GM12878 (cell line): ENCODE results near the gene AKAP13.

Source experiments
- CREB1 ChIP-seq: IDR thresholded peaks from 2 replicates; pipeline ENCODE4 v1.6.1; 2012; ENCODE audit warnings: low read depth, mild to moderate bottlenecking, inconsistent platforms
- CTCF ChIP-seq, 3 experiments: IDR thresholded peaks in 2 of 3; conservative IDR thresholded peaks in 1 of 3; 2 replicates each; pipeline ENCODE4 v1.5.1; 2011; ENCODE audit warnings: low read depth in 3 of 3, low read length in 3 of 3, mild to moderate bottlenecking in 3 of 3, control low read depth in 2 of 3, moderate library complexity in 2 of 3, inconsistent platforms in 1 of 3, mixed read lengths in 1 of 3; ENCODE audit not compliant: control insufficient read depth in 2 of 3, insufficient read depth in 1 of 3; ENCODE audit errors: extremely low read depth in 1 of 3
- POLR2A ChIP-seq: IDR thresholded peaks from 2 replicates; pipeline ENCODE4 v1.6.1; 2011; ENCODE audit warnings: low read depth, mild to moderate bottlenecking, low read length
- SUZ12 ChIP-seq: fragments of 200-600 bp; sonication (generic); IDR thresholded peaks from one replicate; pipeline ENCODE4 v1.6.1; 2018; ENCODE audit warnings: antibody characterized with exemption, mild to moderate bottlenecking; ENCODE audit not compliant: unreplicated experiment
- TCF7 ChIP-seq: IDR thresholded peaks from 2 replicates; pipeline ENCODE4 v1.6.1; 2014; ENCODE audit warnings: antibody characterized with exemption, borderline replicate concordance
- ZNF274 ChIP-seq: IDR thresholded peaks from one replicate; pipeline ENCODE4 v1.8.0; 2011; ENCODE audit not compliant: insufficient read length, insufficient read depth
- ZZZ3 ChIP-seq: IDR thresholded peaks from 2 replicates; pipeline ENCODE4 v1.6.1; 2011; ENCODE audit warnings: low read depth; ENCODE audit not compliant: control insufficient read depth, insufficient read length

- TF ChIP-seq POLR2A (no peak), ZNF274 (no peak), CTCF (IDR thresholded peaks at IDR 0.05 in 2 of 3, conservative IDR thresholded peaks at IDR 0.05 in 1 of 3; ENCODE audit: control insufficient read depth in 2 of 3, extremely low read depth in 1 of 3, insufficient read depth in 1 of 3, low read depth in 3 of 3, low read length in 3 of 3) (no peak), SUZ12 (no peak), ZZZ3 (no peak), TCF7 (no peak), CREB1 (no peak)
Measured at GRCh38 chr15:85711580-85712192, 331.3 kb downstream of the AKAP13 start.
